ENCODE data around the gene RHBDF2.

Gene RHBDF2

DNA sequence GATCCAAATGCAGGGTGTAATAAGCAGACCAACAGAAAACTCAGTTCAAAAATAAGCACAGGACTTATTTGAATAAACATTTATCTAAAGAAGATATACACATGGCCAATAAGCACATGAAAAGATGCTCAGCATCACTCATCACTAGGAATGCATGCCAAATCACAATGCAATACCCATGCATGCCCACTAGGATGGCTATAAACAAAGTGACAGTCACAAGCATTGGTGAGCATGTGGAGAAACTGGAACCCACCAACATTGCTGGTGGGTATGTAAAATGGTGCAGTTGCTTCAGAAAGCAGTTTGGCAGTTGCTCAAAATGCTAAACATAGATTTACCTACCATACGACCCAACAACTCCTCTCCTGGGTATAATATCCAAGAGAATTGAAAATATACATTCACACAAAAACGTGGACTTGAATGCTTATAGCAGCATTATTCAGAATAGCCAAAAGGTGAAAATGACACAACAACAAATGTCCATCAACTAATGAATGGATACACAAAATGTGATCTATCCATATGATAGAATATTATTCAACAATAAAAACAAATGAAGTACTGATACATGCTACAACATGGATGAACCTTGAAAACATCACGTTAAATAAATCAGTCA is 68.4 kb downstream of the RHBDF2 start:
- no peak for DNase-seq

- no peak for DNase-seq
Observed at GRCh38 chr17:76432004-76432403, 69.2 kb downstream of the RHBDF2 start.

- no peak for DNase-seq
Observed at GRCh38 chr17:76431509-76431908, 69.7 kb downstream of the RHBDF2 start.

DNA sequence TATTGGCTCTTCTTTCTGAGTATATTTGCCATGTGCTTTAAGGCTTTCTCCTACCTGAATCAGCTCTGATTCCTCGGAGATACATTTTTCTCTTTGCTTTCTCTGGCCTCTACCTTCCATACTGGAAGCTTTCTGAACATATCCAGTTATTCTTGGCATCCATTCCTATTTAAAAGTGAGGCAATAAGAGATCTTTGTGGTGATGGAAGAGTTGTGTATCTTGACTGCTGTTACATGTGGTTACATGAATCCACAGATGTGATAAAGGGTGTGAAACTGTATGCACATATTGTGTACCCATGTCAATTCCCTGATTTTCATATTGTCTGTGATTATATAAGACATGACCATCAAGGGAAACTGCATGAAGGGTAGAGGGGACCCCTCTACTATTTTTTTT is 72.7 kb downstream of the RHBDF2 start:
- DNase-seq = no peak

- no peak for DNase-seq
Observed at GRCh38 chr17:76427501-76428231, 73.6 kb downstream of the RHBDF2 start.

DNA sequence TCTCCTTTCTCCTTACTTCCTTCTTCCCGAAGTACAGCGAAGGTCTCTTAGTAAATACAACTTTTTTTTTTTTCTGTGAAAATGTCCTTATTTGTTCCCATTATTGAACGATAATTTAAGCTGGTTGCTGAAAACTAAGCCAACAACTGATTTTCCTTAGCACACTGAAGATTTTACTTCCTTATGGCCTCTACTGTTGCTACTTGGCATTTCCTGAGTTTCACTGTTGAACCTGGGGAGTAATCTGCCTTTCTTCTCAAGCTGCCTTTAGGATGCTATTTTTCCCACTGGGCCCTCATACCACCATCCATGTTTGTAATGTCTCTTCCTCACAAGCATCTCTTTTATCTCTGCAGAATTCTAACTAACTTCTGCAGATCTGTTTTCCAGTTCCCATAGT is 74.4 kb downstream of the RHBDF2 start:
- no peak for DNase-seq

DNA sequence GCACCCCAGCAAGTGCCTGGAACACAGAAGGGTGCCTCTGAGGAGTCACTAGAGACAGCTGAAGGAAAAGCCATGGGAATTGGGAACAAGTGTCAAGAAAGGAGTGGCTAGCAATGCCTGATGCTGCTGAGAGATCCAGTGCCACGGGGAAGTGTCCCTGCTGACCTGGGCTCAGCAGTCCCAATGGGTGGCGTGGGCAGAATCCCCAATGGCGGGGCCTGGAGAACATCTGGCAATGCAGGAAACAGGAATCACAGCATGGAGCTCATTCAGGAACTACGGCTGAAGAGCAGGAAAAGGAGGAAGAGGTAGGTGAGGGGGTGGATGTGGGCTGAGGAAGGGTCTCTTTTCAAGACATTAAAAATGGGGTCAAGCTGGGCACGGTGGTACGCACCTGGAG is 78.4 kb downstream of the RHBDF2 start:
- DNase-seq = no peak

DNA sequence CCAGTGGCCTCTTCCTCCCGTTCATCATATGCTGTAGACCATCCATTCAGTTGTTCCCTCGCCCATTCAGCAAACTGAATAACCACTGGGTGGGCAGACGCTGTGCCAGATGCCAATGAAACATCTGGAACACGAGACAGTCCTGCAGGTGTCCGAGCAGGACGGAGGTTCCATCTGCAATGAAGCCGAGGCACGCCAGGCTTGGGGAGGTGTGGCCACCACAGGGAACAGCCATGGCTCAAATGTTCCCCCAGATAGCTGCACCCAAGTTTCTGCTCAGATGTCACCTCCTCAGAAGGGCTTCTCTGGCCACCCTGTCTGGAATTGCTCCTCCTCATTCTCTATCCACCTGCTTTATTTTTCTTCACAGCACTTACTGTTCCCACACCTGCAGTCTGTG is 78.8 kb downstream of the RHBDF2 start:
- no peak for DNase-seq

DNA sequence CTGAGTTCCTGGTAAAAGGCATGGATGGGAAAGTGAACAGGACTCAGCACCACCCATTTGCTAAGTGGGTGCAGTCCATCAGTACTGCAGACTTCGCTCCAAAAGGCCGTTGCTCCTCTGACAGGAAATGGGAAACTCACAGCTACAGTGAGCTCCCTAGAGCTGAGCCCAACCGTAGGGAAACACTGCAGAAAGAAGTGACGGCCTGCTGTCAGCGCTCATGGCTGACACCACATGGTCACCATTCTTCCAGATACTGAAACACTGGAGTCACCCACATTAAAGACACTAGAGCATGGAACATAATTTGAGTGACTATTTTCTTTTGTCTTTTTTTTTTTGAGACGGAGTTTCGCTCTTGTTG is 80.2 kb downstream of the RHBDF2 start:
- DNase-seq = no peak

Measured in NCI-H774 (cell line).